Activated CD4-positive, alpha-beta T cell treated with anti-CD3 and anti-CD28 coated beads for 4 hours (primary cell): Measurements from ENCODE around the gene GGA2.
"Not testable (repeated sequence)": the region's sequence is repeated elsewhere in the genome, so short reads cannot be mapped to it uniquely, and the experiment has no call there.

Experiments used
- DNase-seq, 2 donors: peaks; one replicate each; pipeline ENCODE4 v3.0.0-alpha.2; 2020

Gene GGA2

DNA sequence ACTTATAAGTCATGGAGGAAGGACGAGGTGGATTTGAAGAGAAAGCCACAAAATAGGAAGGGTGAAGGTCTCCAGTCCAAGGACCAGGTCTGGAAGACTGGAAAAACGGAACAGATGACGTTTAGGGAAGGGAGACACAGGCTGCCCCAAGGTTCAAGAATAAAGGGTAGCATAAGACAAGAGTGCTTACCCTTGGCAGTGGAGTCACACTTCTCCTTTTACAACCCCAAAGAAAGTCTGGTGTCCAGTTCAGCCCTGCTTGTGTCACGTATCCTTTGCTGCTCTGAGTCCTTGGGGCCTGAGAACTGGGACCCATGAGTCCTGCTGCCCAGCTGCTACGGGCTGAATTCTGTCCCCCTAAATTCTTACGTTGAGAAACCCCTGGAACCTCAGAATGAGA, 13.0 kb upstream of the GGA2 start:
- no peak for DNase-seq

DNA sequence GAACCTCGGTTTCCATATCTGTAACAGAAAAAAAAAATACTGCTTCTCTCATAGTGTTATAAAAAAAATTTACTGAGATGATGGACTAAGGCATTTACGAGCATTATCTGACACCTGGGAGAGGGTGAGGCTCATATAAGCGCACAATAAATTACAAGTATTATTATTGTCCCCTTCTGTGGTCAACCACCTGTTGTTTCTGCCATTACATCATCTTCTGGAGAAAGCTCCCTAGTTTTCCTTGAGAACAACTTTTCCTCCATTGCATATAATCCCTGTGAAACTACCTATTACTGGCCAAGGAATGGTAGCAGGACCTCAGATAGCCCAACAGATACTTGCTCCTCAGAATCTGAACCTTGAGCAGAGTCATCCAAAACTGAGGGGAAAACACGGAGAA, 11.7 kb upstream of the GGA2 start:
- DNase-seq, result no peak

DNA sequence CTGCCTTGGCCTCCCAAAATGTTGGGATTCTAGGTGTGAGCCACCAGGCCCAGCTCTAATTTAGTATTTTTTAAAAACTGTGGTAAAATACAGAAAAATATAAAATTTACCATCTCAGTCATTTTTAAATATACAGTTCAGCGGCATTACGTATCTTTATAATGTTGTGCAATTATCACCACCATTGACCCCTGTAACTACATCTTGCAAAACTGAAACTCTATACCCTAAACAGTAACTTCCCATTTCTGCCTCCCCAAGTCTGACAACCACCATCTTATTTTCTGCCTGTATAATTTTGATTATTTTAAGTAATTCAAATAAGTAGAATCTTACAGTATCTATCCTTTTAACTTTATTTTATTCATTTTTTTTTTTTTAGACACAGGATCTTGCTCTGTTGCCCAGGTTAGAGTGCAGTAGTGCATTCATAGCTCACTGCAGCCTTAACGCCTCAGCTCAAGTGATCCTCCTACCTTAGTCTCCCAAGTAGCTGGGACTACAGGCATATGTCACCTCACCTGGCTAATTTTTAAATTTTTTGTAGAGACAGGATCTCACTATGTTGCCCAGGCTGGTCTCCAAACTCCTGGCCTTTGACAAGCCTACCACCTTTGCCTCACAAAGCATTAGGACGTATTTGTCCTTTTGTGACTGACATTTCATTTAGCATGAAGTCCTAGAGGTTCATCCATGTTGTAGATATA, 10.9 kb upstream of the GGA2 start:
- DNase-seq, result no peak

DNA sequence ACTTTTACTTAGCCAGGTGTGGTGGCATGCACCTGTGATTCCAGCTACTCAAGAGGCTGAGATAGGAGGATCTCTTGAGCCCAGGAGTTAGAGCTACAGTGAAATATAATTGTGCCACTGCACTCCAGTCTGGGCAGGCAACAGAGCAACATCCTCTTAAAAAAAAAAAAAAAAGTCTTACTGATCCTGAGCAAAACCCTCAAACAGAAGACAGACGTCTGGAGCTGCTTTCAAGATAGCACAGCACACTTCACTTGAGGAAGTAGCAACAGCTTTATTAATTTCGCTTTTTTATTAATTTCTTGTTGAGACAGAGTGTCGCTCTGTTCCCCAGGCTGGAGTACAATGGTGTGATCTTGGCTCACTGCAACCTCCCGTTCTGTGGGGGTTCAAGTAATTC, 10.2 kb upstream of the GGA2 start:
- DNase-seq, result no peak

DNA sequence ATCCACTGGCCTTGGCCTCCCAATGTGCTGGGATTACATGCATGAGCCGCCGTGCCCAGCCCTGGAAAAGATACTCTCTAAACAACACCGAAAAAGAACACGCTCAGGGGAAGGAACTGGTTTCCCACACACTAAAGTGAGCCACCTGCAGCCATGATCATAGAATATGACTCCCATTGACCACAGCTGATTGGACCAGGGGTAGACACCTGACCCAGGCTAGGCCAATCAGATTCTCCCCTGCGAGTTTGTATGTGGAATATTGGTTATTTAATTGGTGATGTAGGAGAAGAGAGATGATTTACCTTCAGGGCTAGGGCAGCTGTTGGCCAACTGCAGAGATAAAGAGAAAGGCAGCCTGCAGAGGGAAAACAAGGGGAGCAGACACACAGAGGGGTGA, 9.0 kb upstream of the GGA2 start:
- DNase-seq, result no peak

DNA sequence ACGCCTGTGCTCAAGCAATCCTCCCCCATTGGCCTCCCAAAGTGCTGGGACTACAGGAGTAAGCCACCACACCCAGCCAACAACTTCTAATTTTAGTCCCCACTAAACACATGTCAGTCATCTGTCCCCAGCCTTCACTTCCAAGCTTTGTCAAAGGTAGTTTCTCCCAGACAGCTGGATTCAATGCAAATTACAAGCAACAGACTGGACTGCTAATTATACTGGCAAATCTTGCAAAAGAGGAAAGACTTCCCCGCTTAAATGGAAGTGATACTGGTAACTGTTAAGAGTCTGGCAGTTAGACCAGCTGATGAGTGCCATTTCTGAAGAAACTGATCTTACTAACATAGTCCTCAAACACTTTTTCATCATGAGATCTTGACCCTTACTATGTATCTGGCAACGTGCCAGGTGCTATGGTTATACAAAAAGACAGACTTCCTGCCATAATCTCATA, 8.2 kb upstream of the GGA2 start:
- no peak for DNase-seq

- DNase-seq, result no peak
Measured at GRCh38 chr16:23516366-23517137, 6.3 kb upstream of the GGA2 start.

DNA sequence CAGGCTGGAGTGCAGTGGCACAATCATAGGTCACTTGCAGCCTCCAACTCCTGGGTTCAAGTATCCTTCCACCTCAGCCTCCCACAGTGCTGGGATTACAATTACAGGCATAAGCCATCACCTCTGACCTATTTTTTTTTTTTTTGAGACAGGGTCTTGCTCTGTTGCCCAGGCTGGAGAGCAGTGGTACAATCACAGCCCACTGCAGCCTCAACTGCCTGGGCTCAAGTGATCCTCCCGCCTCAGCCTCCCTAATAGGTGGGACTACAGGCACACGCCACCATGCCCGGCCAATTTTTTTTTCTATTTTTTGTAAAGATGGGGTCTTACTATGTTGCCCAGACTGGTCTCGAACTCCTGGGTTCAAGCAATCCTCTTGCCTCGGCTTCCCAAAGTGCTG, 5.6 kb upstream of the GGA2 start:
- DNase-seq, result no peak

GRCh38 chr16:23514381-23515152, 4.3 kb upstream of the GGA2 start:
- DNase-seq, result no peak

GRCh38 chr16:23512168-23512695, 1.9 kb upstream of the GGA2 start:
- no peak for DNase-seq

DNA sequence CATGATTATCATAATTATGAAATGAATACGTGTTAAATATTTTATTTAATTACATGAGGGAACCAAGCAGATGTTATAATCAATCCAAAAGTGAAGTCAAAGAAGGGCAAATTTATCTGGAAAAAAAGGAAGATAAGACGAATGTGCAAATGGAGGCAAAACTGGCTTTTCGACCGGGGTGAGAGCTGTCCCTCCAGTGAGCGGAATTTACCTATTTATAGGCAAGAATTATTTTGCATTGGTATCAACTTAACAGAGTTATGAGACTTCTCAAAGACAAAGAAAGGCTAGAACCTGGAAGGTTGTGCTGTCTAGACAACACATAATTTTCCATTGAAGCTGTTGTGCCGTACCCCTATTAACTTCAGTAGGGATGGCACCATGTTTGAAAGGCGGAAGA, 1.4 kb upstream of the GGA2 start:
- no peak for DNase-seq

- not testable (repeated sequence) for DNase-seq
Measured at GRCh38 chr16:23510915-23511270, 599 bp upstream of the GGA2 start.

DNA sequence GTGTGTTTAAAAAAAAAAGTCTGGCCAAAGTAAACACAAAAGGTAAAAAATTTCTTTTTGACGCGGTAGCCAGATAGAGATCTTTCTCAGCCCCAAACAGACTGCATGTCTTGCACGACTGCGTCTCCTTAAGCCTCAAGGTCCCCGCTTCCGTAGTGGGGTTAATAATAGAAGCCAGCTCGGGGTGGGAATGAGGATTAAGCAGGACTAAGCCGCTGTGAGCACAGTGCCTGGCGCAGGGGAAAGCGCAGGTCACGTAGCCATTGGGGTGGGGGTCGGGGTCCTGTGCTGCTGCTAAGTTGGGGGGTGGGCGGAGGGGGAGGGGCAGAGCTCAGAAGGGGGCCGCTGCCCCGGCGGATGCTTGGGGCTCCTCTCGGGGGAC, 521 bp downstream of the GGA2 start:
- peak; percentile 12 to 15 for DNase-seq

- no peak for DNase-seq
Measured at GRCh38 chr16:23509441-23509754, 896 bp downstream of the GGA2 start.

DNA sequence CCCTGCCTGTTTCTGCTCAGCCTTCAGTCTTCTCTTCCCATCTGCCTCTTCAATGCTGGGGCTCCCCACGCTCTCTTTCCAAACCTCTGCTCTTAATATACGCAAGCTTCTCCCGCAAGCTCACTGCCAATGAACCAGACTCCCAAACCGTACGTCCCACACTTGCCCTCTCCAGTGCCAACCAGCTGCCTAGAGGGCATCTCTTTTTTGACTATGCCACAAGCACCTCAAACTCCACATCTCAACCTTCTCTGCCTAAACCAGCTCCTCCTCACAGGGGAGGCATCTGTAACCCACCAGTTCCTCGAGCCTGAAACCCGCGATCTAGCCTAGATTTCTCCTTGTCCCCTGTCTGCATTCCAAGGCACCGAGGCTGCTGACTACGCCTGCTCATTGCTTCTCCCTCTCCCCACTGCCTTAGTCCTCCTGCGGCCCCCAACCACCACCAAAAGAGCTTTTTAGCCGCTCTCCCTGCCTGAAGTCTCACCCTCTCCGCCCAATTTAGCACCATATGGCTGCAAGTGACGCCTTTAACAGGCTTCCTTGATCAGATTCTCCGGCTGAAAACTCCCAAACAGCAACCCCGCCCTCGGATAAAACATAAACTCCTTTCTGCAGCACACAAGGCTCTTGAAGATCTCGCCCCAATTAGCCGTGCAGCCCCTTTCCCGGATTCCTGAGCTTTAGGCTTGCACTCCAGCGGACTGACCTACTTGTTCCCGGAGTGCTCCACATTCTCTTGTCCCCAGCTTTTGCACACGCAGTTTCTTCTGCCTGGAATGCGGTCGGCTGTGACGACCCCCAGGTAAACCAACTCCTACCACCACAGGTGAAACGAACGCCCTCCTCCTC, 1.5 kb downstream of the GGA2 start:
- DNase-seq, result no peak

GRCh38 chr16:23506606-23506994, 3.7 kb downstream of the GGA2 start:
- no peak for DNase-seq

- DNase-seq, result no peak
Measured at GRCh38 chr16:23505671-23506605, 4.4 kb downstream of the GGA2 start.

DNA sequence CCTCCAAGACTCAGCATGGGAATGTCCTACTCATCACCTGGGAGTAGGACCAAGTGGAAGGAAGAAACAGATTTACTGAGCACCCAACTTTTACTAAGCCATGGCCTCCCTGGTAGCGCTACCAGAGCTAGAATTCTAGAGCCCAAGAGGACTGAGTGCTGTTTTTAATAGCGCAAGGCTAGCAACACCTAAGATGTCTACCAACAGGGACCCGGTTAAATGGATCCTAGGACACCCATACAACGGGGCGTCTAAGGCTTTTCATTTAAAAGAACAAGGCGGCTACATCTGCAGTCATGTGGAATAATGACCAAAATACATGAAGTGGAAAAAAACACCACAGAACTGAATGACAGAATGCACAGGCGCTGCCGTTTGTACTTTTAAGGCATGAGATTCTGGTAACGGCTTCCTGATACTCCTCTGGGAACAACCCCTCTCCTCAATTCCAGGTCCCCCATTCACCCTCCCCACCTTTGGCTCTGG, 5.1 kb downstream of the GGA2 start:
- no peak for DNase-seq

DNA sequence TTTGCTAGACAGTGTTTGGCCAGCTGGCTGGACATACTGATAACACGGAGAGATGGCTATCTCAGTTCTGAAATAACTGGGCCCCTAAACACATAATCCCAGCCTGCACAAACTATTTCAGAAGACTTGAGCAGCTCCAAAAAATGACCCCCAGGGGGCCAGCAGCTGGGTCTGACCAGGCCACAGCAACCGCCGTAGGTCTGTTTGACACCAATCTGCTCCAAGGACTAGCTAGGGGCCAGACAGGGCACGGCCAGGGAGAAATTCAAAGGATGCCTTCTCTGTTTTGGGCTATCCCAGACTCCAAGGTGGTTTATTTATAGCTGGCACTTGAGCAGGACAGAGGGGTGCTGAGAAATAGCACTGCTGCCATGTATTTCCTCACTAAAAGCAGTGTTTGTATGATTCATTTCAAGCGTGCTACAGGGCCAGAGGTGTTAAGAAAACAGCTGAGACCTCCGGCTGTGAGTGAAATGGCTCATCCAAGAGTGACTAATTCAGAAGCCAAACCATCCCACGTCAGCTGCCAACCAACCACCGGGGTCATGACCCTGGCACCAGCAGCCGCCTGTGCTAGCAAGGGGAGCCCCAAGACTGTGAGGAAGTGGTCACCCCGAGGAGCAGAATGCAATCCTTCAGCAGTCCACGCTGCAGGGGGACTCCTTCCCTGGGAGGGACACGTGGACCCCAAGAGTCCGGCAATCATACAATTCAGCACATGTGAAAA, 5.7 kb downstream of the GGA2 start:
- DNase-seq, result peak; percentile 57 to 62

GRCh38 chr16:23504076-23504452, 6.2 kb downstream of the GGA2 start:
- no peak for DNase-seq

- DNase-seq, result no peak
Measured at GRCh38 chr16:23502466-23502865, 7.8 kb downstream of the GGA2 start.
